Karpas-422 (cell line): ENCODE results near the gene TMEM221. TPM values are rescaled to one million over a fixed set of nuclear protein-coding genes. Genes with fewer than 3 reads are reported as not detected.
A peak's percentile ranks its signal among the peaks of the same experiment; 100 is the strongest.
"Not testable (repeated sequence)": the region's sequence is repeated elsewhere in the genome, so short reads cannot be mapped to it uniquely, and the experiment has no call there.

Experiments used
- DNase-seq: peaks from one replicate; pipeline ENCODE4 v3.0.0-alpha.2; 2015
- H2AFZ ChIP-seq: fragments of 200-600 bp; sonication (generic); 2 replicates; pipeline ENCODE4 v1.6.1; 2014; ENCODE audit warnings: antibody characterized with exemption, low read length, mixed read lengths
- H3K27ac ChIP-seq: fragments of 200-600 bp; sonication (generic); 2 replicates; pipeline ENCODE4 v1.5.1; 2014; ENCODE audit warnings: mild to moderate bottlenecking, low read length, moderate library complexity
- H3K27me3 ChIP-seq: fragments of 200-600 bp; sonication (generic); 2 replicates; pipeline ENCODE4 v1.6.1; 2014; ENCODE audit warnings: low read length, mixed read lengths
- H3K36me3 ChIP-seq: fragments of 200-600 bp; sonication (generic); 2 replicates; pipeline ENCODE4 v1.6.1; 2014; ENCODE audit warnings: low read length, mixed read lengths; ENCODE audit not compliant: insufficient read depth
- H3K4me1 ChIP-seq: fragments of 200-600 bp; sonication (generic); 2 replicates; pipeline ENCODE4 v1.6.1; 2014; ENCODE audit warnings: mild to moderate bottlenecking, low read length, mixed read lengths
- H3K4me2 ChIP-seq: fragments of 200-600 bp; sonication (generic); 2 replicates; pipeline ENCODE4 v1.6.1; 2014; ENCODE audit warnings: low read length, low read depth, mild to moderate bottlenecking; ENCODE audit not compliant: poor library complexity, severe bottlenecking
- H3K4me3 ChIP-seq: fragments of 200-600 bp; sonication (generic); 2 replicates; pipeline ENCODE4 v1.5.1; 2014; ENCODE audit warnings: mild to moderate bottlenecking, antibody characterized with exemption, low read length, mixed read lengths
- H3K79me2 ChIP-seq: fragments of 200-600 bp; sonication (generic); 2 replicates; pipeline ENCODE4 v1.6.1; 2014; ENCODE audit warnings: mild to moderate bottlenecking, low read length, mixed read lengths
- H3K9ac ChIP-seq: fragments of 200-600 bp; sonication (generic); 2 replicates; pipeline ENCODE4 v1.6.0; 2014; ENCODE audit warnings: low read length
- H3K9me2 ChIP-seq: fragments of 200-600 bp; sonication (generic), shearing (Covaris generic); replicated peaks from 2 replicates; pipeline ENCODE4 v1.6.0; 2014; ENCODE audit warnings: mild to moderate bottlenecking, low read length, moderate library complexity; ENCODE audit not compliant: insufficient read depth
- H3K9me3 ChIP-seq: fragments of 300-700, 200-600 bp; sonication (generic); 2 replicates; pipeline ENCODE4 v1.6.1; 2014; ENCODE audit warnings: low read length, mixed read lengths
- H4K20me1 ChIP-seq: fragments of 200-600 bp; sonication (generic); 2 replicates; pipeline ENCODE4 v1.6.1; 2014; ENCODE audit warnings: mild to moderate bottlenecking, antibody characterized with exemption, low read length, low read depth; ENCODE audit not compliant: insufficient read depth
- total RNA-seq: library from RNA; depleted of rRNA; stranded (reverse); fragments of >200 nt; shearing (Covaris generic); gene quantifications from 2 replicates; pipeline ENCODE4 v1.2.3, GENCODE V29; 2014; ENCODE audit warnings: low replicate concordance

Gene TMEM221
- total RNA-seq, 1 experiment from 2014 or later = not detected

DNA sequence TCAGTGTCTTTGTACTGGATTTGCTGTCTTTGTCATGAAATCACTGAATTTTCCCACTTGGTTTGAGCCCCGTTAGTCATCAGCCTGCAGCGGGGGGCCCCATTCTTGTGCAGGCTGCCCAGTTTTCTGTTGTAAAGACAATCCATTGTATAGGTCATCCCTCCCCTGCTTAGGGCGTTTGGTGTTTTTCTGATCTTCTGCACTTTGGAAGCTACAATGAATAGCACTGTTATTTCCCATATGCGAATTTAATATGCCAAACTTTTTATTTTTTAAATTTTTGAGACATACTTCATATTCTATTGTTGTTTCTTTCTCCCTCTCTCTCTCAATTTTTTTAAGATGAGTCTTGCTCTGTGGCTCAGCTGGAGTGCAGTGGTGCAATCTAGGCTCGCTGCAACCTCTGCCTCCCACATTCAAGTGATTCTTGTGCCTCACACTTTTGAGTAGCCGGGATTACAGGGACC, 30.9 kb upstream of the TMEM221 start:
- Histone ChIP-seq H2AFZ (no peak overlapping the region), H3K27me3 (no peaks in the 10 kb centered on the region), H3K9me3 (no peaks in the 10 kb centered on the region), H3K4me1 (no peaks in the 10 kb centered on the region), H3K9me2 (no peaks in the 10 kb centered on the region), H3K4me3 (no peak overlapping the region), H3K36me3 (no peaks in the 10 kb centered on the region), H3K9ac (no peak overlapping the region), H3K27ac (no peak overlapping the region), H4K20me1 (no peaks in the 10 kb centered on the region), H3K4me2 (no peak overlapping the region), H3K79me2 (no peaks in the 10 kb centered on the region)
- peak; percentile 32 for DNase-seq

DNA sequence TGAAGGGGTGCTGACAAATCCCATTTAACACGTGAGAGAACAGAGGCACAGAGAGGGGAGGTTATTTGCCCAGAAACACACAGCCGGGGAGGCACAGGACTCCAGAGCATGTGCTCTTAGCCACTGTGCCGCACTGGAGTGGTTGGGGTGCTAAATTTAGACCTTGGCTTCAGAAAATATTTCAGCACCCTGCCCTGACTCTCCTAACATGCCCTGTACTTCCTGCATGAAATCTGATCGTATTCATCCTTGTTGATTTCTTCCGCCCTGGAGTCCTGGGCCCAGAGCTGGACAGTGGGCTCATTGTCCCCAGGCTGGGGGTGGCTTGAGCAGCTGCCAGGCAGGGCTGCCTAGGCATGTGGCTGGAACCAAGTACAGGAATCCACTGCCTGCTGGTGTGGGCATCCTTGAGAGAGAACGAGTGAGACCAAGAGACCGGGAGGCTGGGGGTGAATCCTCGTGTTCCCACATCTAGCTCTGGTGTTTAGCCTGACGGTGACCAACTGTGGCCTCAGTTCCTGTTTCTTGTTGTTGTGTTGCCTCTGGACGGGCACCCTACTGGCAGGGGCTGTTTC, 27.2 kb upstream of the TMEM221 start:
- no peaks in the 10 kb centered on the region for H4K20me1 ChIP-seq
- peaks cover 8% of the 10 kb centered on the region for H3K4me1 ChIP-seq
- H2AFZ ChIP-seq = no peak overlapping the region
- no peak overlapping the region for H3K27ac ChIP-seq
- H3K9me3 ChIP-seq = no peaks in the 10 kb centered on the region
- no peak overlapping the region for H3K9ac ChIP-seq
- DNase-seq = peak; percentile 14
- no peak overlapping the region for H3K4me3 ChIP-seq
- H3K9me2 ChIP-seq = no peaks in the 10 kb centered on the region
- H3K36me3 ChIP-seq = no peaks in the 10 kb centered on the region
- H3K27me3 ChIP-seq = no peaks in the 10 kb centered on the region
- H3K79me2 ChIP-seq = no peaks in the 10 kb centered on the region
- no peak overlapping the region for H3K4me2 ChIP-seq

DNA sequence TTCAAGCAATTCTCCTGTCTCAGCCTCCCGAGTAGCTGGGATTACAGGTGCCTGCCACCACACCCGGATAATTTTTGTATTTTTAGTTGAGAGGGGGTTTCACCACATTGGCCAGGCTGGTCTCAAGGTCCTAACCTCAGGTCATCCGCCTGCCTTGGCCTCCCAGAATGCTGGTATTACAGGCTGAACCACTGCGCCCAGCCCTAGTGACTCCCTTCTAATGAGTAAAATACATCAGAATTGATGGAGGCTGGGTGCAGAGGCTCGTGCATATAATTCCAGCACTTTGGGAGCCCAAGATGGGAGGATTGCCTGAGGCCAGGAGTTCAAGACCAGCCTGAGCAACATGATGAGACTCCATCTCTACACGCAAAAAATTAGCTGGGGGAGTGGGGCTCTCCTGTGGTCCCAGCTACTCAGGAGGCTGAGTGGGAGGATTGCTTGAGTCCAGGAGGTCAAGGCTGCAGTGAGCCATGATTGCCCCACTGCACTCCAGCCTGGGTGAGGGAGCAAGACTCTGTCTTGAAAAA, 26.6 kb upstream of the TMEM221 start:
- H3K9ac ChIP-seq, H4K20me1 ChIP-seq, H3K27me3 ChIP-seq, H3K4me2 ChIP-seq, H3K27ac ChIP-seq, H3K4me3 ChIP-seq, DNase-seq, H3K79me2 ChIP-seq, H3K4me1 ChIP-seq, H3K9me3 ChIP-seq, H3K9me2 ChIP-seq, H3K36me3 ChIP-seq, H2AFZ ChIP-seq: not testable (repeated sequence)

DNA sequence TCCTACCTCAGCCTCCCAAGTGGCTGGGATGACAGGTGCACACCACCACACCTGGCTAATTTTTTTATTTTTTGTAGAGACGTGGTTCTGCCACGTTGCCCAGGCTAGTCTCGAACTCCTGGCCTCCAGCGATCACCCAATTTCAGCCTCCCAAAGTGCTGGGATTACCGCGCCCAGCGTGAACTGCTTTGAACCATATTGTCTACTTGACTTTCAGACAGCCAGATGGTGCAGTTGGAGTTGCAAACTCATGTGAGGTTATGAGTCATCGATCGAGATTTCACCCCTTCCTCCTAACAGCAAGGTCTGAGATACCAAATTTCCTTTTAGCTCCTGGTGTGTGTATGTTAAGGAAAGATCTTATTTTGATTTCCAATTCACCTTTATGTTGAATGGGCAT, 24.6 kb upstream of the TMEM221 start:
- Histone ChIP-seq H4K20me1 (no peaks in the 10 kb centered on the region), H3K36me3 (no peaks in the 10 kb centered on the region), H3K9me2 (no peaks in the 10 kb centered on the region), H3K4me1 (peaks cover 20% of the 10 kb centered on the region), H3K27ac (no peak overlapping the region), H3K4me3 (no peak overlapping the region), H3K4me2 (no peak overlapping the region), H2AFZ (no peak overlapping the region), H3K79me2 (no peaks in the 10 kb centered on the region), H3K9me3 (no peaks in the 10 kb centered on the region), H3K27me3 (no peaks in the 10 kb centered on the region), H3K9ac (no peak overlapping the region)
- no peak for DNase-seq

DNA sequence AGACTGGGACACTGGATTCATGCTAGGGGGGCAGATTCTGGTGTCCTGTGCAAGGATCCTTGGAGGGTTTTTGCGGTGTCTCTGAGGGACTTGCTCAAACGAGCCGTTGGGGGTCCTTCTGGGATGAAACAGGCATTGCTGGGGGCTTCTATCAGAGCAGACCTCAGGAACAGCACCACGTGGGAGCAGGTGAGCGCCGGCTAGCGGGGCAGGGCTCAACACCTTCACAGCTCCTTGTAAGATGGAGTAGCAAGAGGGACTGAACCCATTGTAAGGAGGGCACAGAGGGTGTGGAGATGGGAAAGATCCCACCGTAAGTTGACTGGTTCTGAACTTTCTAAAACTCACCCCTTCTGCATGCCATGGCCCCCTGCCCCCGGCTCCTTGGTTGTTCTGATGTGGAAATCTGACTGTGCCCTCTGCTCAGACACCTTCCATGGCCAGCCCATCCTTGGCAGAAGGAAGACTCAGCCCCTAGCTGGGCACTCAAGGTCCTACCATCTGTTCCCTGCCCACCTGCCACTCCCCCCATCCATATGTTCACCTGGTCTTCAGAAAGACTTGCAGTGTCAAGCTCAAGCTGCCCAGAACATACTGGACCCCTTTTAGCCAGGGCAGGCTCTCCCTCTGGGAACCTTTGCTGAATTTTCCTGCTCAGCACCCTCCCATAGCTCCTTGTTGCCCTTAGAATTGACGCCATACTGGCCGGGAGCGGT, 23.1 kb upstream of the TMEM221 start:
- Histone ChIP-seq H3K4me1 (peaks cover 20% of the 10 kb centered on the region), H2AFZ (no peak overlapping the region), H3K4me2 (peak overlapping the region; percentile 73), H3K27me3 (no peaks in the 10 kb centered on the region), H3K4me3 (peak overlapping the region; percentile 88; the same call in 1 of the 2 replicates), H3K27ac (no peak overlapping the region), H3K9ac (peak overlapping the region; percentile 82), H3K9me2 (no peaks in the 10 kb centered on the region), H3K36me3 (no peaks in the 10 kb centered on the region), H3K79me2 (no peaks in the 10 kb centered on the region), H3K9me3 (no peaks in the 10 kb centered on the region), H4K20me1 (no peaks in the 10 kb centered on the region)
- DNase-seq = no peak

DNA sequence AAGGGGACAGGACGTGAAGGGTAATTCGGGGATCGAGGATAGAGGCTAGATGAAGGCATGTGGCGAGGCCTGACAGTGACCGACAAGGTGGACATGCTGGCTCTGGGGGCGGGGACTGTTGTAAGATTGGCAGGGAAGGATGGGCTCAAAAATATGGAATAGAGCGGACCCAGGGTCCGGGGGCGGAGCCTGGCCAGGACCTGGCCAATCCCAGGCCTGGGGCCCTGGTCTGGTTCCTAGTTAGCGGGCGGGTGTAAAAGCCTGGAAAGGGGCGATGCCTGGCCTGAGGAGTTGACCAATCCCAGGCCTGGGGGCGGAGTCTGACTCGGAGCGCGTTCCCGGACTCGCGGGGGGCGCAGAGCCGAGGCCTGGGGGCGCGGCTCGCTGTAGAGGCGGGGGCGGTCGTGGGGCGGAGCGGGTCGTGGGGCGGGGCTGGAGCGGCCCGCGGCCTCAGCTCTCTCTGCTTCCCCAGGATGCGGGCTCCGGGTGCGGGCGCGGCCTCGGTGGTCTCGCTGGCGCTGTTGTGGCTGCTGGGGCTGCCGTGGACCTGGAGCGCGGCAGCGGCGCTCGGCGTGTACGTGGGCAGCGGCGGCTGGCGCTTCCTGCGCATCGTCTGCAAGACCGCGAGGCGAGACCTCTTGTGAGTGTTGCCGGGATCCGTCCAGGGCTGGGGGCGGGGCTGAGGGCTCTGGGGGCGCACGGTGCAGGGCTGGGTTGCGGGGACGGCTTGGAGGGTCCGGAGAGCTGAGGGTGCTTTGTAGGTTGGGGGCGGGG, 21.8 kb upstream of the TMEM221 start, which contains the start of gene SLC27A1:
TSS of gene SLC27A1 (plus strand) at position 457 of the 774 bp plus-strand sequence. CDS start at position 474, 17 bp downstream.
- peaks cover 20% of the 10 kb centered on the region for H3K4me1 ChIP-seq
- no peaks in the 10 kb centered on the region for H3K9me2 ChIP-seq
- H3K9ac ChIP-seq = peak within 1 kb of the TSS; percentile 82
- H3K27ac ChIP-seq = no peak within 1 kb of the TSS
- H3K79me2 ChIP-seq = no peaks in the 10 kb centered on the region
- H3K36me3 ChIP-seq = no peaks in the 10 kb centered on the region
- no peaks in the 10 kb centered on the region for H3K9me3 ChIP-seq
- no peaks in the 10 kb centered on the region for H4K20me1 ChIP-seq
- no peaks in the 10 kb centered on the region for H3K27me3 ChIP-seq
- peak within 1 kb of the TSS; percentile 73 for H3K4me2 ChIP-seq
- H3K4me3 ChIP-seq = peak within 1 kb of the TSS; percentile 88
- peak; percentile 99 for DNase-seq
- H2AFZ ChIP-seq = peak within 1 kb of the TSS; percentile 97

DNA sequence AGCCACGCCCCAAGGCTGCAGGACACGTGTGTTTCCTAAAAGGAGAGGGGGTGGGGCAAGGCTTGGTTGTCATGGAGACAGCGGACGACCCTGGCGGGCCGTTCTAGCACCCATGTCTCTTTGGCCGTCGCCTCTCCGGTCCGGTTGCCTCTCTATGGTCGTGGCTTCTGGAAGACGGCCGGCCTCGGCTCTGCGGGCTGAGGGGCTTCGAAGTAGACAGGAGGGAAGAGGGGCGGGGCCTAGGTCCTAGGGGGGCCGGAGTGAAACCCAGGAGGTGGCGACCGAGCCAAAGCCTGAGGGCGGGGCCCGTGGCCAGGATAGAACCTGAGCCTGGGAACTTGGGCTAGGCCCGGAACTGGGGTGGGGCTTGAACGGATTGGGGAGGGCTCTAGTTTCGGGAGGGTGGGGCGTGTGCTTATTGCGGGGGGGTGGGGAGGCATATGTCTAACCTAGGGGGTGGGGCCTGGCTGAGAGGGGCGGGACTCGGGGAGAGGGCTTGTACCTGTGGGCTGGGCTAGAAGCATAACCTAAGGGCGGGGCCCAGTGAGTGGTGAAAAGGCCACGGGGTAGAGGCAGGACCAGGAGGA, 21.1 kb upstream of the TMEM221 start:
- Histone ChIP-seq H3K4me2 (peak overlapping the region; percentile 73), H4K20me1 (no peaks in the 10 kb centered on the region), H2AFZ (peak overlapping the region; percentile 71; the same call in 1 of the 2 replicates), H3K4me1 (peaks cover 20% of the 10 kb centered on the region), H3K9me2 (no peaks in the 10 kb centered on the region), H3K9ac (peak overlapping the region; percentile 82), H3K27me3 (no peaks in the 10 kb centered on the region), H3K9me3 (no peaks in the 10 kb centered on the region), H3K36me3 (no peaks in the 10 kb centered on the region), H3K79me2 (no peaks in the 10 kb centered on the region), H3K27ac (no peak overlapping the region), H3K4me3 (peak overlapping the region; percentile 88)
- DNase-seq = peak; percentile 97
